ENCODE data around the gene KMT5B.
A peak's percentile ranks its signal among the peaks of the same experiment; 100 is the strongest.

Gene KMT5B

DNA sequence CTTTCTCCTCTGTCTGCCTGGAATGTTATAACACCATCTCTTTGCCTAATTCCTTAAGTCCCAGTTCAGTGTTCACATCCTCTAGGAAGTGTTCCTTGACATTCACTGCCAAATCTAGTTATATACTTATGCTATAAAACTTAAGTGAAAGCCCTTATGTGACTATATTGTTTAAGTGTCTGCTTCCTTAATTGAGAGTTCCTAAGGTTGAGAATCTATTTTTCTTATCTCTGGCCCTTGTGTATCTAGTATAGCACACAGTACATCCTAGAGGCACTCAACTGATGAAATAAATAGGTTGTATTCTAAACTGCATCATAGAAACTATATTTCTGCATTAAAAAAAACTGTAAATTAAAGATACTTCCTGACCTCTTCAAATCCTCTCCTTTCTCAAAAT, 16.9 kb downstream of the KMT5B start:
- no peak overlapping the region for H3K4me3 ChIP-seq (ENCODE audit: low read depth, low read length)
- TF ChIP-seq, protein P1, sequence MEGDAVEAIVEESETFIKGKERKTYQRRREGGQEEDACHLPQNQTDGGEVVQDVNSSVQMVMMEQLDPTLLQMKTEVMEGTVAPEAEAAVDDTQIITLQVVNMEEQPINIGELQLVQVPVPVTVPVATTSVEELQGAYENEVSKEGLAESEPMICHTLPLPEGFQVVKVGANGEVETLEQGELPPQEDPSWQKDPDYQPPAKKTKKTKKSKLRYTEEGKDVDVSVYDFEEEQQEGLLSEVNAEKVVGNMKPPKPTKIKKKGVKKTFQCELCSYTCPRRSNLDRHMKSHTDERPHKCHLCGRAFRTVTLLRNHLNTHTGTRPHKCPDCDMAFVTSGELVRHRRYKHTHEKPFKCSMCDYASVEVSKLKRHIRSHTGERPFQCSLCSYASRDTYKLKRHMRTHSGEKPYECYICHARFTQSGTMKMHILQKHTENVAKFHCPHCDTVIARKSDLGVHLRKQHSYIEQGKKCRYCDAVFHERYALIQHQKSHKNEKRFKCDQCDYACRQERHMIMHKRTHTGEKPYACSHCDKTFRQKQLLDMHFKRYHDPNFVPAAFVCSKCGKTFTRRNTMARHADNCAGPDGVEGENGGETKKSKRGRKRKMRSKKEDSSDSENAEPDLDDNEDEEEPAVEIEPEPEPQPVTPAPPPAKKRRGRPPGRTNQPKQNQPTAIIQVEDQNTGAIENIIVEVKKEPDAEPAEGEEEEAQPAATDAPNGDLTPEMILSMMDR (IDR thresholded peaks at IDR 0.05; ENCODE audit: insufficient read depth, low read depth, low read length, missing control alignments): no peak
- DNase-seq (ENCODE audit: low read depth): no peak

DNA sequence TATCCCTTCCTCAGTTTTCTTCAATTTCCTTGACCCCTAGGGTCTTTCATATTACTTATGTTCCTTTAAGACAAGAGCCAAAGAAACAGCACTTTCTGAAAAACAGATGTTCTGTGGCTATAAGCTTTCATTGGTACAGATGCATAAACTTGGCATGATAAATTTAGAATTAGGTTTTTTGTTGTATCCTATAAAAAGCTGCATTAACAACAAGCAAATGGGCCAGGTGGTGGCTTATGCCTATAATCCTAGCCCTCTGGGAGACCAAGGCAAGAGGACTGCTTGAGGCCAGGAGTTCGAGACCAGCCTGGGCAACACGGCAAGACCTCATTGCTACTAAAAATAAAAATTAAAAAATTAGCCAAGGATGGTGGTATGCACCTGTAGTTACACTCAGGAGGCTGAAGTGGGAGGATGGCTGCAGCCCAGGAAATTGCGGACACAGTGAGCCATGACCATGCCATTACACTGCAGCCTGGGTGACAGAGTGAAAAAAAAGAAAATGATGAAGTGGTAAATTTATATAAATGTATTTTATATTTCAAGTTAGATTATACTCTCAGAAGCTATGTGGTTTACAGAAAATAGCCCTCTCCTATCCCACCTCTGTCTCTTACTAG, 18.3 kb downstream of the KMT5B start:
- no peak for DNase-seq (ENCODE audit: low read depth)
- TF ChIP-seq, protein P1 (IDR thresholded peaks at IDR 0.05; ENCODE audit: insufficient read depth, low read depth, low read length, missing control alignments): no peak
- no peak overlapping the region for H3K4me3 ChIP-seq (ENCODE audit: low read depth, low read length)

DNA sequence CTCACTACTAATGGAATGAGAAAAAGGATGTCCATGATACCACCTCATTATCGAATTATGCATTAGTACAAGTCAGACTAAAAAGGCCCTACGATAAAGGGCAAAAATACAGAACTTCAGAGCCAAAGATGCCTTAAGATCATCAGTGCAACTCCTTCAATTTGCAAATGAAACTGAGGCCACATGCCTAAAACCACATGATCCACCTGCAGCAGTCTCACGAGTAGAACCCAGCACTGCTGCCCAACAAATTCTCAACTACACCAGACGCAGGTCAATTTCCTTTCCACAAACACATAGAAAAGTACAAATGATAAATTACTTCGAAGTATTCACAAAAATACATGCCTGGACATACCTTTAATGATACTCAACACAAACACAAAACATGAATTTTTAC, 20.1 kb downstream of the KMT5B start:
- peak; percentile 26 for DNase-seq (ENCODE audit: low read depth)
- H3K4me3 ChIP-seq (ENCODE audit: low read depth, low read length): no peak overlapping the region
- TF ChIP-seq, protein P1 (IDR thresholded peaks at IDR 0.05; ENCODE audit: insufficient read depth, low read depth, low read length, missing control alignments): no peak

DNA sequence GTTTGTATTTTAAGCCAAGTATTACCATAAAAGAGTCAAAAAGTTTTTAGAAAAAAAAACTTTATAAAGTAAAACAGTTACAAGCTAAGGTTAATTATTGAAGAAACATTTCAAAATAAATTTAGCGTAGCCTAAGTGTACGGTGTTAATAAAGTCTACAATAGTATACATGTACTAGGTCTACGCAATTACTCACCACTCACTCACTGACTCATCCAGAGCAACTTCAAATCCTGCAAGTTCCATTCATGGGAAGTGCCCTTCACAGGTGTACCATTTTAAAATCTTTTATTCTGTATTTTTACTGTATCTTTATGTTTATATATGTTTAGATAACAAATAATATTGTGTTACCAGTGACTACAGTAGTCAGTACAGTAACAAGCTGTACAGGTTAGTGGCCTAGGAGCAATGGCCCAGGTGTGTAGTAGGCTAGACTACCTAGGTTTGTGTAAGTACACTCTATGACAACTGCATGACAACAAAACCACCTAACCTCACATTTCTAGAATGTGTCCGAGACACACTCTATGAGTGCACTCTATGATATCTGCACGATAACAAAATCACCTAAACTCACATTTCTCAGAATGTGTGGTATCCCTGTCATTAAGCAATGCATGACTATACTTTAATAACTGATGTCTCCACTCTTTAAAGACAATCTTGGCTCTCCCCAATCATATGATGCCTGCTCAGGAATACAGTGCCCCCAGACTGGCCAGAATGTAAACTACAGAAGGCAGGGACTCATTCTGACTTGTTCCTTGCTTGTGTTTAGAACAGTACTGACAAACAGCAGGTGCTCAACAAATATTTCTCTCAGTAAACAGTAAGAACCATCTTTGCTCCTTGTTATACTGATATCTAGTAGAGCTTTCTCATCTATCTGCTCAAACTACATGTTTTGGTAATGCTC, 21.2 kb downstream of the KMT5B start:
- DNase-seq (ENCODE audit: low read depth): no peak
- no peak overlapping the region for H3K4me3 ChIP-seq (ENCODE audit: low read depth, low read length)
- TF ChIP-seq, protein P1 (IDR thresholded peaks at IDR 0.05; ENCODE audit: insufficient read depth, low read depth, low read length, missing control alignments): no peak

DNA sequence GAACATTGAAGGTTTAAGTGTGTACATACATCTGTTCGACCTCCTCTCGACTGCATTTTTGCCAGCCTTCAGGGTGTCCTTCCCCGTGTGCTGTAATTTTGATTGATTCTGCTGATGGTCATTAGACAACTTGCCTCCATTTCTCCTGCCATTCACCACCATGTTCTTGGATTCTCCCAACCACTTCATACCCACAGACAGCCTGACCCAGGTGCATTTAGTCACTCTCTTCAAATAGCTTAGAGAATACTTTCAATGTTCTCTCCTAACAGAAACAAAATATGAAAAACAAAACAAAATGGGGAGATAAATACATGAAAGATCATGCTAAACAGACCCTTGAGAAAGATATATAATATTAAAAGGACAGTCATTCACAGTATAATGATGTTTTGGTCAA, 23.2 kb downstream of the KMT5B start:
- TF ChIP-seq, protein P1 (IDR thresholded peaks at IDR 0.05; ENCODE audit: insufficient read depth, low read depth, low read length, missing control alignments): no peak
- DNase-seq (ENCODE audit: low read depth): no peak
- H3K4me3 ChIP-seq (ENCODE audit: low read depth, low read length): no peak overlapping the region

DNA sequence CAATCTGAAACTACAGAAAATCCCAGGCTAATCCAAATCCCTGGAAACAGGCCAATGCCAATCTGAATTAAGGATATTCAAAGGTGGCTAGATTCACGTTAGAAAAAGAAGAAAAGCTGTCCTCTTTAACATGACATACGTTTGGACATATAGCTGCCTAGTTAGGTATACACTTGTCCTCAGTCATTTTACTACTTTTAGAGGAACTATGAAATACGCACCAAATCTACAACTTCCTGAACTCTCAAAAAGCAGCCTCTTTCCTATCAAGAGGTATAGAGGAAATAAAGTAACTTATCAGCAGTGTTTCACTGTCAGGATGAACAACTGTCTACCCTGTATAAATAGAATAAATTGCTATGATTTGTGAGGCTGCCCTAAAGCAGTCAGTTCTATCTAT, 24.0 kb downstream of the KMT5B start:
- H3K4me3 ChIP-seq (ENCODE audit: low read depth, low read length): no peak overlapping the region
- no peak for DNase-seq (ENCODE audit: low read depth)
- TF ChIP-seq, protein P1 (IDR thresholded peaks at IDR 0.05; ENCODE audit: insufficient read depth, low read depth, low read length, missing control alignments): no peak

Data from GM12865 (cell line).